K562 (cell line): ENCODE measurements around the gene COL24A1. TPM values are rescaled to one million over a fixed set of nuclear protein-coding genes. Genes with fewer than 3 reads are reported as not detected.

Source experiments
- E4F1 ChIP-seq: fragments of 250-450 bp; sonication (Bioruptor Pico); IDR thresholded peaks from 2 replicates; pipeline ENCODE4 v1.5.0; 2021; ENCODE audit warnings: mild to moderate bottlenecking, borderline replicate concordance
- ELK1 ChIP-seq: sonication (generic); formaldehyde crosslinking; IDR thresholded peaks from 2 replicates; pipeline ENCODE4 v1.8.1; 2022; ENCODE audit warnings: missing genetic modification reagents
- MAFF ChIP-seq: IDR thresholded peaks from 2 replicates; pipeline ENCODE4 v1.6.1; 2012; ENCODE audit warnings: low read length, improper control_type of control experiment
- RFX1 ChIP-seq: fragments of 450-650 bp; IDR thresholded peaks from 2 replicates; pipeline ENCODE4 v1.6.1; 2016; ENCODE audit warnings: mild to moderate bottlenecking, moderate library complexity
- SIN3B ChIP-seq: fragments of 450-650 bp; IDR thresholded peaks from 2 replicates; pipeline ENCODE4 v1.6.1; 2017; ENCODE audit warnings: low read depth, mild to moderate bottlenecking, moderate library complexity
- TEAD4 ChIP-seq, 2 experiments: sonication (generic) in 1 of 2; formaldehyde crosslinking in 1 of 2; IDR thresholded peaks; 2 replicates each; pipeline versions ENCODE4 v1.6.1 to v1.8.0; 2012 to 2022; ENCODE audit warnings: borderline replicate concordance in 1 of 2, inconsistent platforms in 1 of 2, low read length in 1 of 2, mild to moderate bottlenecking in 1 of 2, missing genetic modification reagents in 1 of 2
- THRA ChIP-seq: fragments of 450-650 bp; IDR thresholded peaks from 2 replicates; pipeline ENCODE4 v1.6.1; 2017; ENCODE audit warnings: mild to moderate bottlenecking, moderate library complexity
- ZBED1 ChIP-seq: IDR thresholded peaks from 2 replicates; pipeline ENCODE4 v1.6.1; 2014
- ZBTB2 ChIP-seq: fragments of 450-650 bp; IDR thresholded peaks from 2 replicates; pipeline ENCODE4 v1.6.1; 2016; ENCODE audit warnings: antibody characterized with exemption
- ZBTB8A ChIP-seq: fragments of 450-650 bp; IDR thresholded peaks from 2 replicates; pipeline ENCODE4 v1.6.1; 2018; ENCODE audit warnings: mild to moderate bottlenecking, moderate library complexity; ENCODE audit not compliant: partially characterized antibody
- polyA plus RNA-seq, 8 experiments: library from polyadenylated mRNA; depleted of rRNA in 4 of 8; stranded (reverse) in 5 of 8; unstranded in 3 of 8; fragments of >200 nt; fragmentation: Nextera tagmentation in 2 of 8; fragmentation: Illumina TruSeq in 1 of 8; extraction: Ambion mirVana in 2 of 8; extraction: Trizol in 1 of 8; gene quantifications; 2 replicates each; pipeline versions ENCODE4 v1.2.1 to v1.2.3, GENCODE V29; 2011 to 2014; ENCODE audit warnings: inconsistent platforms in 1 of 8, missing spikeins in 1 of 8
- small RNA-seq: library from RNA; depleted of rRNA; stranded (forward); fragments of <200 nt; gene quantifications from one replicate; pipeline ENCODE3, GENCODE V24; 2014
- total RNA-seq, 7 experiments: library from RNA; depleted of rRNA in 6 of 7; stranded (reverse); fragments of >200 nt in 6 of 7; fragmentation: Illumina TruSeq in 2 of 7; extraction: Trizol in 2 of 7; gene quantifications; 2 replicates each; pipeline versions ENCODE4 v1.2.1 to v1.2.3, GENCODE V29; 2011 to 2021; ENCODE audit warnings: low replicate concordance in 1 of 7

Gene COL24A1
- total and polyA plus RNA-seq, 9 of the 15 experiments (the other 6 are each of a cell fraction or from before 2014, with no cell fraction given): 0.01 to 0.06 (median 0.03) TPM; not detected in 2

- no peak for TF ChIP-seq SIN3B
- TF ChIP-seq ZBTB2: no peak
- TF ChIP-seq RFX1: no peak
- TF ChIP-seq ZBED1: no peak
- TF ChIP-seq MAFF: no peak
- TF ChIP-seq THRA: no peak
- TF ChIP-seq ZBTB8A: no peak
- TF ChIP-seq TEAD4 (IDR thresholded peaks at IDR 0.05; ENCODE audit: low read length): no peak
- no peak for TF ChIP-seq TEAD4 (CRISPR knock-in tag; IDR thresholded peaks at IDR 0.05; ENCODE audit: borderline replicate concordance)
- TF ChIP-seq ELK1 (CRISPR knock-in tag): no peak
- TF ChIP-seq E4F1 (CRISPR knock-in tag): no peak
Observed at GRCh38 chr1:85681087-85681486, 475.5 kb downstream of the COL24A1 start (continued).

Small RNA genes lying within 50 kb of the gene (small RNA-seq; reads per million reads assigned to genes)
- not detected for gene RNA5SP51

Other genes starting within 250 kb of the COL24A1 start
- 2.4 and 3.3 TPM in 2 replicates for gene ODF2L, start 239.6 kb upstream of the COL24A1 start, total RNA-seq (2014; rRNA removed)
- gene ODF2L, start 239.6 kb upstream of the COL24A1 start, total RNA-seq (2014; rRNA removed; fragmentation: Illumina TruSeq; extraction: Trizol): 4.7 and 6.1 TPM in 2 replicates
- gene ODF2L, start 239.6 kb upstream of the COL24A1 start, total RNA-seq (2015; rRNA removed; fragmentation: Illumina TruSeq; extraction: Trizol): 4.4 and 5.9 TPM in 2 replicates
- gene ODF2L, start 239.6 kb upstream of the COL24A1 start, total RNA-seq (2021): 5.4 and 6.0 TPM in 2 replicates
- gene ODF2L, start 239.6 kb upstream of the COL24A1 start, polyA plus RNA-seq (2011; rRNA removed): 1.3 and 3.4 TPM in 2 replicates
- gene ODF2L, start 239.6 kb upstream of the COL24A1 start, polyA plus RNA-seq (2014; fragmentation: Illumina TruSeq; extraction: Trizol): 3.3 and 5.6 TPM in 2 replicates
- gene ODF2L, start 239.6 kb upstream of the COL24A1 start, polyA plus RNA-seq (2014; fragmentation: Nextera tagmentation; extraction: Ambion mirVana): 1 to 10 TPM; 2.2 to 3.3 TPM
- 3.8 and 4.7 TPM in 2 replicates for gene ODF2L, start 239.6 kb upstream of the COL24A1 start, polyA plus RNA-seq (2014; rRNA removed)